PC-9 (cell line): ENCODE measurements around the gene CD200R1L. TPM values are rescaled to one million over a fixed set of nuclear protein-coding genes. Genes with fewer than 3 reads are reported as not detected.

Source experiments
- BruUV-seq: library from RNA; stranded (reverse); fragments of 400-500 nt; replicated peaks from 2 replicates; lab custom pipeline; 2021; lab: Mats Ljungman, UMichigan
- CTCF ChIA-PET: fragments of 300-600 bp; sonication (Branson Sonifier 250); formaldehyde crosslinking; loops from one replicate; lab custom pipeline; 2022; ENCODE audit warnings: antibody characterized with exemption; lab: Charles Lee
- POLR2A ChIA-PET: fragments of 300-600 bp; sonication (Branson Sonifier 250); formaldehyde crosslinking; loops from one replicate; lab custom pipeline; 2022; ENCODE audit warnings: antibody characterized with exemption; ENCODE audit not compliant: unreplicated experiment; lab: Charles Lee
- DNase-seq, 2 experiments: peaks; one replicate each; pipeline versions ENCODE4 v3.0.0 to v3.0.0-alpha.2; 2015 to 2022; ENCODE audit warnings: mixed read lengths in 1 of 2
- H2AFZ ChIP-seq: fragments of 200-600 bp; sonication (generic); 2 replicates; pipeline ENCODE4 v1.8.1; 2017; ENCODE audit warnings: antibody characterized with exemption
- H3F3A ChIP-seq: fragments of 200-600 bp; sonication (generic); 2 replicates; pipeline ENCODE4 v1.8.1; 2017; ENCODE audit warnings: antibody characterized with exemption, mild to moderate bottlenecking, low read depth; ENCODE audit not compliant: insufficient read depth
- H3K27ac ChIP-seq: fragments of 200-600 bp; sonication (generic); 2 replicates; pipeline ENCODE4 v1.6.1; 2016; ENCODE audit warnings: mixed run types
- H3K27me3 ChIP-seq: fragments of 200-600 bp; sonication (generic); 2 replicates; pipeline ENCODE4 v1.6.1; 2016; ENCODE audit warnings: low read depth, mixed run types; ENCODE audit not compliant: insufficient read depth
- H3K36me3 ChIP-seq: fragments of 200-600 bp; sonication (generic); 2 replicates; pipeline ENCODE4 v1.6.1; 2016; ENCODE audit warnings: low read depth, mixed run types
- H3K4me1 ChIP-seq: fragments of 200-600 bp; sonication (generic); replicated peaks from 2 replicates; pipeline ENCODE4 v1.6.1; 2016; ENCODE audit warnings: mixed run types; ENCODE audit not compliant: insufficient read depth
- H3K4me2 ChIP-seq: fragments of 200-600 bp; sonication (generic); 2 replicates; pipeline ENCODE4 v1.6.1; 2017; ENCODE audit warnings: mixed run types
- H3K4me3 ChIP-seq: fragments of 200-600 bp; sonication (generic); 2 replicates; pipeline ENCODE4 v1.6.1; 2016; ENCODE audit warnings: mixed run types
- H3K79me2 ChIP-seq: fragments of 200-600 bp; sonication (generic); 2 replicates; pipeline ENCODE4 v1.6.1; 2017; ENCODE audit warnings: low read depth, mixed run types
- H3K9me2 ChIP-seq: fragments of 200-600 bp; sonication (generic); 2 replicates; pipeline ENCODE4 v1.8.1; 2017; ENCODE audit warnings: mild to moderate bottlenecking; ENCODE audit not compliant: insufficient read depth
- H3K9me3 ChIP-seq: fragments of 200-600 bp; sonication (generic); 2 replicates; pipeline ENCODE4 v1.8.1; 2016; ENCODE audit warnings: low read depth; ENCODE audit not compliant: insufficient read depth
- H4K20me1 ChIP-seq: fragments of 200-600 bp; sonication (generic); 2 replicates; pipeline ENCODE4 v1.8.1; 2017; ENCODE audit not compliant: insufficient read depth
- EZH2 ChIP-seq: fragments of 200-600 bp; sonication (generic); IDR thresholded peaks from 2 replicates; pipeline ENCODE4 v1.8.0; 2017; ENCODE audit warnings: antibody characterized with exemption, low read depth
- intact Hi-C: fragments of 100-400 bp; cut with micrococcal nuclease; formaldehyde crosslinking; loops from one replicate; pipeline ENCODE4 v1.10.0; 2022; ENCODE audit not compliant: unreplicated experiment
- total RNA-seq: library from RNA; stranded (reverse); gene quantifications from 2 replicates; pipeline ENCODE4 v1.2.3, GENCODE V29; 2021
- TF ChIP-seq, protein P1 (sequence below): fragments of 200-600 bp; sonication (generic); conservative IDR thresholded peaks from 2 replicates; pipeline ENCODE4 v1.6.1; 2017; ENCODE audit warnings: mixed run types, antibody characterized with exemption, mild to moderate bottlenecking, moderate library complexity

Gene CD200R1L
- total RNA-seq, 1 experiment from 2014 or later, result 0.37 TPM

DNA sequence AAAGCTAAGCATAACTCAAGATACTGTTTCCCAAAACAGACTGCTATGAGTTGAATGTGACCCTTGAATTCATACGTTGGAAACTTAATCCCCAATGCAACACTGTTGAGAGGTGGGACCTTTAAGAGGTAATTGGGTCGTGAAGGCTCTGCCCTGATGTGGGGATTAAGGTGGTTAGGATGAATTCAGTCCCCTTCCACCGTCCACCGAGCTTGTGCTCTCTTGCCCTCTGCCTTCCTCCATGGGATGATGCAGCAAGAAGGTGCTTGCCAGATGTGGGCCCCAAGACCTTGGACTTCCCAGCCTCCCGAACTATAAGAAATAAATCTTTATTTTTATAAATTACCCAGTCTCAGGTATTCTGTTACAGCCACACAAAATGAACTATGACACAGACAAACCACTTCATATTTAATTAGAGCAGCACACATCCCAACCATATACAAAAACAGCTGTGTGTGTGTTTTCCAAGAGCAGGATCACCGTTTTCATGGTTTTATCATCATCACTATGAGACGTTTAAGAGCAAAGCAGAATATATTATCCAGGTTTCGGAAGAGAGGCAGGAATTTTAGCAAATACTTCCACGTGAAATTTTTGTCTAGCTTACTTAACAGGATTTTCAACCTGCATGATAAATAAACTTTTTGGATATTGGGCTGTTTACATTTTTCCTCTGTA is 61.2 kb downstream of the CD200R1L start:
- H3K27me3 ChIP-seq, result no peaks in the 10 kb centered on the region
- H3F3A ChIP-seq, result peaks cover 1% of the 10 kb centered on the region; the same call in 1 of the 2 replicates
- ChIA-PET POLR2A (interaction anchor here (0.6 to 0.8 kb wide), 2 partner anchors 13 to 205 kb away, joined by 3 to 5 read pairs; no protein-coding TSS in a partner anchor), CTCF (no interaction called here)
- peaks cover 9% of the 10 kb centered on the region for H3K4me1 ChIP-seq
- H2AFZ ChIP-seq, result no peak overlapping the region
- H3K36me3 ChIP-seq, result no peaks in the 10 kb centered on the region
- no peak overlapping the region for H3K4me3 ChIP-seq
- no peaks in the 10 kb centered on the region for H4K20me1 ChIP-seq
- no TSS peak for BruUV-seq
- no peaks in the 10 kb centered on the region for H3K79me2 ChIP-seq
- TF ChIP-seq EZH2, result no peak
- TF ChIP-seq, protein P1, sequence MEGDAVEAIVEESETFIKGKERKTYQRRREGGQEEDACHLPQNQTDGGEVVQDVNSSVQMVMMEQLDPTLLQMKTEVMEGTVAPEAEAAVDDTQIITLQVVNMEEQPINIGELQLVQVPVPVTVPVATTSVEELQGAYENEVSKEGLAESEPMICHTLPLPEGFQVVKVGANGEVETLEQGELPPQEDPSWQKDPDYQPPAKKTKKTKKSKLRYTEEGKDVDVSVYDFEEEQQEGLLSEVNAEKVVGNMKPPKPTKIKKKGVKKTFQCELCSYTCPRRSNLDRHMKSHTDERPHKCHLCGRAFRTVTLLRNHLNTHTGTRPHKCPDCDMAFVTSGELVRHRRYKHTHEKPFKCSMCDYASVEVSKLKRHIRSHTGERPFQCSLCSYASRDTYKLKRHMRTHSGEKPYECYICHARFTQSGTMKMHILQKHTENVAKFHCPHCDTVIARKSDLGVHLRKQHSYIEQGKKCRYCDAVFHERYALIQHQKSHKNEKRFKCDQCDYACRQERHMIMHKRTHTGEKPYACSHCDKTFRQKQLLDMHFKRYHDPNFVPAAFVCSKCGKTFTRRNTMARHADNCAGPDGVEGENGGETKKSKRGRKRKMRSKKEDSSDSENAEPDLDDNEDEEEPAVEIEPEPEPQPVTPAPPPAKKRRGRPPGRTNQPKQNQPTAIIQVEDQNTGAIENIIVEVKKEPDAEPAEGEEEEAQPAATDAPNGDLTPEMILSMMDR, result no peak
- peaks cover 16% of the 10 kb centered on the region; the same call in 1 of the 2 replicates for H3K9me3 ChIP-seq
- intact Hi-C loops, result no loop called here
- H3K4me2 ChIP-seq, result no peak overlapping the region
- no peak for DNase-seq
- no peaks in the 10 kb centered on the region for H3K9me2 ChIP-seq
- no peak overlapping the region for H3K27ac ChIP-seq

DNA sequence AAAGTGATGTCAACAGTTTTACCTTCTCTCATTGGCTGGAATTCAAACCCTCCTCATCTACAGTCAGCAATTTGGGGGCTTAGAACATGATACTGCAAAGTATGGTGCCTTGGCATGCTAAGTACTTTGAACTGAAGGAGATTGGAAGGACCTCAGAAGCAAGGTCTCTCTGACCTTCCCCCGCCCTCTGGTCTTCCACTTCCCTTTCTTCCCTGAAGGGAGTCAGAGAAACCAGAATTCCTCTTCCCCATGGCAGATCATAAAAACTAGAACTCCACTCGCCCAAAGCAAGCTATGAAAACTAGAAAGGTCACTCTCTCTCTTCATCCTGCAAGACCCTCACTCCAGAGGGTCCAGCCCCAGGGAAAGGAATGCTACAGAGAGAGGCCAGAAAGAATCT is 64.2 kb downstream of the CD200R1L start:
- no peak for DNase-seq
- no peaks in the 10 kb centered on the region for H3K79me2 ChIP-seq
- POLR2A ChIA-PET, result interaction anchor here (0.6 kb wide), 1 partner anchor 174 kb away, joined by 4 read pairs; no protein-coding TSS in a partner anchor
- H3K27ac ChIP-seq, result no peak overlapping the region
- no TSS peak for BruUV-seq
- no peaks in the 10 kb centered on the region for H3K9me2 ChIP-seq
- TF ChIP-seq, protein P1, result no peak
- TF ChIP-seq EZH2, result no peak
- no peaks in the 10 kb centered on the region for H4K20me1 ChIP-seq
- intact Hi-C loops, result no loop called here
- H2AFZ ChIP-seq, result no peak overlapping the region
- no peaks in the 10 kb centered on the region for H3K36me3 ChIP-seq
- H3K27me3 ChIP-seq, result no peaks in the 10 kb centered on the region
- no peak overlapping the region for H3K4me3 ChIP-seq
- no peak overlapping the region for H3K4me2 ChIP-seq
- peaks cover 11% of the 10 kb centered on the region; the same call in 1 of the 2 replicates for H3K9me3 ChIP-seq
- CTCF ChIA-PET, result interaction anchor here (0.6 kb wide), 1 partner anchor 612 kb away, joined by 4 read pairs; no protein-coding TSS in a partner anchor
- peaks cover 31% of the 10 kb centered on the region for H3F3A ChIP-seq
- peaks cover 39% of the 10 kb centered on the region for H3K4me1 ChIP-seq

DNA sequence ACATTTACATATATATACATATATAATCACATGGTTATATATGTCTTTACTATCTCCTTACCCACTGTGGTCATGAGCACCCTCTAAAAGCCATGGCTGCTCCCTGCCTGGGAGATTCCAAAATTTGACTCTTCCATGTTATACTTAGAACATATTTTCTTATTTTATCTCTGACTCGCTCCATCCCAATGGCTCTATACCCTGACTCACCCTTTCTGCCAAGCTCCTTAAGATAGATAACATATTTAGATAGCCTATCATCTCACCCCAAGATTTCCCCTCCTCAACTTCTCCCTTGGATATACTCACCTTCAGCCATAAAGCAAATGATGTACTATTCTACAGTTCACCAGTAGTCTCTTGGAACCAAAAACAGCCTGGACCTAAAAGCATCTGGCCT is 65.1 kb downstream of the CD200R1L start:
- intact Hi-C loops, result no loop called here
- no peak for DNase-seq
- H3K9me2 ChIP-seq, result no peaks in the 10 kb centered on the region
- no TSS peak for BruUV-seq
- H3K9me3 ChIP-seq, result peaks cover 8% of the 10 kb centered on the region; the same call in 1 of the 2 replicates
- ChIA-PET CTCF (interaction anchor here (0.9 kb wide), 1 partner anchor 17 kb away, joined by 3 read pairs; no protein-coding TSS in a partner anchor), POLR2A (interaction anchor here (1.4 kb wide), 1 partner anchor 18 kb away, joined by 6 read pairs; no protein-coding TSS in a partner anchor)
- H2AFZ ChIP-seq, result no peak overlapping the region
- H3K27ac ChIP-seq, result no peak overlapping the region
- H3K36me3 ChIP-seq, result no peaks in the 10 kb centered on the region
- no peak overlapping the region for H3K4me3 ChIP-seq
- H3K27me3 ChIP-seq, result no peaks in the 10 kb centered on the region
- H3K4me2 ChIP-seq, result no peak overlapping the region
- peaks cover 48% of the 10 kb centered on the region for H3K4me1 ChIP-seq
- peaks cover 35% of the 10 kb centered on the region for H3F3A ChIP-seq
- H4K20me1 ChIP-seq, result no peaks in the 10 kb centered on the region
- H3K79me2 ChIP-seq, result no peaks in the 10 kb centered on the region
- no peak for TF ChIP-seq EZH2
- TF ChIP-seq, protein P1, result no peak
